HepG2 (cell line): Measurements from ENCODE around the gene ZDHHC16. TPM values are rescaled to one million over a fixed set of nuclear protein-coding genes. Genes with fewer than 3 reads are reported as not detected.

Experiments used
- ATAC-seq: fragments of 200-7000 bp; cut with Tn5 transposase; 3 replicates; pipeline ENCODE4 v1.9.1; 2020; ENCODE audit warnings: mild to moderate bottlenecking, moderate library complexity
- BruUV-seq: library from RNA; stranded (reverse); fragments of 400-500 nt; replicated peaks from 2 replicates; lab custom pipeline; 2021; lab: Mats Ljungman, UMichigan
- CTCF ChIA-PET: fragments of 300-600 bp; formaldehyde crosslinking; extraction: SDS; loops from one replicate; lab custom pipeline; 2021; ENCODE audit warnings: low total read pairs, inconsistent platforms, low intra/inter-chr PET ratio; lab: Yijun Ruan, JAX
- POLR2A ChIA-PET: fragments of 350-600 bp; sonication (Branson Sonifier 250); formaldehyde crosslinking; loops from one replicate; lab custom pipeline; 2020; ENCODE audit warnings: antibody characterized with exemption, inconsistent platforms; lab: Yijun Ruan, JAX
- DNase-seq: peaks from one replicate; pipeline ENCODE4 v3.0.0-alpha.2; 2015; ENCODE audit warnings: low spot score
- FAIRE-seq: peaks from 3 replicates; lab custom pipeline; 2011; peaks lifted over from hg19 to GRCh38; lab: Jason Lieb, UNC
- H2AFZ ChIP-seq: one replicate; pipeline ENCODE4 v1.6.1; 2011; ENCODE audit warnings: low read length, inconsistent platforms
- H3K27ac ChIP-seq: fragments of 300-600 bp; 3 replicates; pipeline ENCODE4 v1.8.0; 2011; ENCODE audit warnings: mixed run types, mild to moderate bottlenecking, mixed read lengths, low read length, inconsistent platforms; ENCODE audit not compliant: insufficient read depth; ENCODE audit errors: extremely low read length
- H3K27me3 ChIP-seq, 2 experiments: fragments of 200-600 bp in 1 of 2; 2 replicates in 1 of 2; 3 replicates in 1 of 2; pipeline versions ENCODE4 v1.6.0 to v1.8.0; 2011; ENCODE audit warnings: low read length in 2 of 2, mild to moderate bottlenecking in 2 of 2, moderate library complexity in 2 of 2, inconsistent platforms in 1 of 2; ENCODE audit not compliant: insufficient read depth in 2 of 2, control insufficient read depth in 1 of 2
- H3K36me3 ChIP-seq, 2 experiments: fragments of 200-600 bp in 1 of 2; replicated peaks in 1 of 2; 2 replicates in 1 of 2; 3 replicates in 1 of 2; pipeline versions ENCODE4 v1.5.1 to v1.8.0; 2011; ENCODE audit warnings: low read length in 2 of 2, inconsistent platforms in 1 of 2; ENCODE audit not compliant: insufficient read depth in 2 of 2, control insufficient read depth in 1 of 2
- H3K4me1 ChIP-seq: 2 replicates; pipeline ENCODE4 v1.5.1; 2012; ENCODE audit warnings: low read length, inconsistent platforms; ENCODE audit not compliant: insufficient read depth
- H3K4me2 ChIP-seq: 2 replicates; pipeline ENCODE4 v1.6.0; 2011; ENCODE audit warnings: low read depth, low read length, inconsistent platforms
- H3K4me3 ChIP-seq, 3 experiments: fragments of 200-600 bp in 1 of 3; sonication (generic), shearing (Covaris generic) in 1 of 3; replicated peaks in 1 of 3; 2 replicates each; pipeline ENCODE4 v1.5.1; 2011 to 2016; ENCODE audit warnings: low read length in 3 of 3, inconsistent platforms in 2 of 3, low read depth in 2 of 3, mild to moderate bottlenecking in 2 of 3, control low read depth in 1 of 3, mixed read lengths in 1 of 3; ENCODE audit not compliant: insufficient read depth in 1 of 3
- H3K79me2 ChIP-seq: one replicate; pipeline ENCODE4 v1.6.1; 2011; ENCODE audit warnings: low read length, inconsistent platforms; ENCODE audit not compliant: insufficient read depth
- H3K9ac ChIP-seq: 2 replicates; pipeline ENCODE4 v1.6.0; 2011; ENCODE audit warnings: mild to moderate bottlenecking, low read depth, low read length, inconsistent platforms; ENCODE audit not compliant: insufficient read depth
- H3K9me3 ChIP-seq: 2 replicates; pipeline ENCODE4 v1.5.1; 2012; ENCODE audit warnings: mild to moderate bottlenecking, low read length
- H4K20me1 ChIP-seq: 2 replicates; pipeline ENCODE4 v1.6.0; 2011; ENCODE audit warnings: inconsistent platforms, mild to moderate bottlenecking, low read length, moderate library complexity; ENCODE audit not compliant: insufficient read depth
- ARNTL ChIP-seq: sonication (generic); formaldehyde crosslinking; IDR thresholded peaks from 2 replicates; pipeline ENCODE4 v1.4.0; 2020; ENCODE audit warnings: mild to moderate bottlenecking, missing genetic modification reagents
- MIER3 ChIP-seq: IDR thresholded peaks from 2 replicates; pipeline ENCODE4 v1.6.1; 2016; ENCODE audit warnings: missing compliant biosample characterization, borderline replicate concordance
- PTBP1 ChIP-seq: fragments of 200-400 bp; formaldehyde crosslinking; IDR thresholded peaks from 2 replicates; pipeline ENCODE4 v1.6.1; 2018; ENCODE audit warnings: low read length, low read depth; ENCODE audit not compliant: poor library complexity, severe bottlenecking
- TAF15 ChIP-seq: fragments of 200-400 bp; formaldehyde crosslinking; IDR thresholded peaks from one replicate; pipeline ENCODE4 v1.6.1; 2018; ENCODE audit warnings: mild to moderate bottlenecking, low read depth, low read length; ENCODE audit not compliant: poor library complexity, severe bottlenecking
- ZMYM4 ChIP-seq: sonication (generic); formaldehyde crosslinking; IDR thresholded peaks from 2 replicates; pipeline ENCODE4 v1.8.1; 2023; ENCODE audit warnings: mild to moderate bottlenecking, missing genetic modification reagents
- ZNF652 ChIP-seq: IDR thresholded peaks from 2 replicates; pipeline ENCODE4 v1.6.1; 2016; ENCODE audit warnings: low read depth, borderline replicate concordance
- WGBS: methylation state at CpG from one replicate; pipeline ENCODE4 v1.1.6; 2017; ENCODE audit warnings: low lambda C conversion rate; 5-methylcytosine and 5-hydroxymethylcytosine counted together
- in situ Hi-C: cut with HindIII; loops from 2 replicates; pipeline ENCODE4 v1.10.0; 2017; ENCODE audit warnings: low pct_unique_long_range_greater_than_20kb; ENCODE audit not compliant: extremely low pct_ligation_motif_present
- intact Hi-C: fragments of 100-400 bp; cut with micrococcal nuclease; formaldehyde crosslinking; loops from one replicate; pipeline ENCODE4 v1.10.0; 2022; ENCODE audit not compliant: unreplicated experiment
- polyA plus RNA-seq, 8 experiments: library from polyadenylated mRNA; depleted of rRNA in 3 of 8; stranded (reverse) in 7 of 8; unstranded in 1 of 8; fragments of >200 nt; fragmentation: Illumina TruSeq in 4 of 8; extraction: Trizol in 4 of 8; gene quantifications; 2 replicates each; pipeline versions ENCODE4 v1.2.1 to v1.2.3, GENCODE V29; 2011 to 2016; ENCODE audit warnings: low read depth in 4 of 8, missing spikeins in 1 of 8, mixed read lengths in 1 of 8; ENCODE audit not compliant: insufficient read depth in 1 of 8
- total RNA-seq, 5 experiments: library from RNA; depleted of rRNA; stranded (reverse); fragments of >200 nt; fragmentation: Illumina TruSeq; extraction: Trizol; gene quantifications; 2 replicates each; pipeline ENCODE4 v1.2.3, GENCODE V29; 2016; ENCODE audit warnings: low read depth in 1 of 5
- TF ChIP-seq, protein P1 (sequence below): sonication (generic); formaldehyde crosslinking; IDR thresholded peaks from 2 replicates; pipeline ENCODE4 v1.8.1; 2023; ENCODE audit warnings: missing genetic modification reagents, mild to moderate bottlenecking, borderline replicate concordance
- TF ChIP-seq, protein P2 (sequence below): sonication (generic); formaldehyde crosslinking; IDR thresholded peaks from 2 replicates; pipeline ENCODE4 v1.5.0; 2020; ENCODE audit warnings: mild to moderate bottlenecking, missing genetic modification reagents
- TF ChIP-seq, protein P3 (sequence below): sonication (generic); formaldehyde crosslinking; IDR thresholded peaks from 2 replicates; pipeline ENCODE4 v1.4.0; 2020; ENCODE audit warnings: missing genetic modification reagents
- TF ChIP-seq, protein P4 (sequence below): sonication (generic); formaldehyde crosslinking; IDR thresholded peaks from 2 replicates; pipeline ENCODE4 v1.9.0; 2022; ENCODE audit warnings: missing genetic modification reagents, mild to moderate bottlenecking, borderline replicate concordance
- TF ChIP-seq, protein P5 (sequence below): sonication (generic); formaldehyde crosslinking; IDR thresholded peaks from 2 replicates; pipeline ENCODE4 v1.4.0; 2020; ENCODE audit warnings: mild to moderate bottlenecking, low read depth, missing genetic modification reagents

Gene ZDHHC16
- total and polyA plus RNA-seq, 2 of the 13 experiments (the other 11 are each of a cell fraction or from before 2014, with no cell fraction given) = 40.8 to 41.8 TPM

DNA sequence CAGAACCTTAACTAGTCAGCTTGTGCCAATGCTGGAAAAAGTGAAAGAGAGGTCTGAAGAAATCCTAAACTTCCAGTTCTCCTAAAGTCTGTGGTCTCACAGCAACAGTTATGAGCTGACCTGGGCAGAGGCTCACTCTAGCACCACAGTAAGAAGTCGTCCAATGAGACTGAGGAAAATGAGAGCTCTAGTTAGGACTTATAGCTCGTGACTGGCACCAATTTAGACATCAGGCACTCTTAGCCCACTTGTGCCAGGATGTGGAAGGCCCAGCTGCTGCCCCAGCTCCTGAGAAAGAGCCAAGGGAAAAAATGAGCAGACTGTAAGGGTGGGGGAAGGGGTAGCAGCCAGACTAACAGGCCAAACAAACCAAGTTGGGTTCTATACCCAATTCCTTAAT is 44.6 kb downstream of the ZDHHC16 start:
- peaks cover 20% of the 10 kb centered on the region for H4K20me1 ChIP-seq
- CTCF ChIA-PET = no interaction called here

More for the DNA sequence above, 44.6 kb downstream of the ZDHHC16 start:
- TF ChIP-seq, protein P1, sequence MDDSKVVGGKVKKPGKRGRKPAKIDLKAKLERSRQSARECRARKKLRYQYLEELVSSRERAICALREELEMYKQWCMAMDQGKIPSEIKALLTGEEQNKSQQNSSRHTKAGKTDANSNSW (CRISPR knock-in tag) = no peak
- TF ChIP-seq PTBP1 = no peak
- TF ChIP-seq ARNTL (CRISPR knock-in tag) = no peak
- TF ChIP-seq, protein P2, sequence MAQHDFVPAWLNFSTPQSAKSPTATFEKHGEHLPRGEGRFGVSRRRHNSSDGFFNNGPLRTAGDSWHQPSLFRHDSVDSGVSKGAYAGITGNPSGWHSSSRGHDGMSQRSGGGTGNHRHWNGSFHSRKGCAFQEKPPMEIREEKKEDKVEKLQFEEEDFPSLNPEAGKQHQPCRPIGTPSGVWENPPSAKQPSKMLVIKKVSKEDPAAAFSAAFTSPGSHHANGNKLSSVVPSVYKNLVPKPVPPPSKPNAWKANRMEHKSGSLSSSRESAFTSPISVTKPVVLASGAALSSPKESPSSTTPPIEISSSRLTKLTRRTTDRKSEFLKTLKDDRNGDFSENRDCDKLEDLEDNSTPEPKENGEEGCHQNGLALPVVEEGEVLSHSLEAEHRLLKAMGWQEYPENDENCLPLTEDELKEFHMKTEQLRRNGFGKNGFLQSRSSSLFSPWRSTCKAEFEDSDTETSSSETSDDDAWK (CRISPR knock-in tag) = no peak
- TF ChIP-seq ZNF652 (CRISPR knock-in tag) = no peak
- TF ChIP-seq, protein P3, sequence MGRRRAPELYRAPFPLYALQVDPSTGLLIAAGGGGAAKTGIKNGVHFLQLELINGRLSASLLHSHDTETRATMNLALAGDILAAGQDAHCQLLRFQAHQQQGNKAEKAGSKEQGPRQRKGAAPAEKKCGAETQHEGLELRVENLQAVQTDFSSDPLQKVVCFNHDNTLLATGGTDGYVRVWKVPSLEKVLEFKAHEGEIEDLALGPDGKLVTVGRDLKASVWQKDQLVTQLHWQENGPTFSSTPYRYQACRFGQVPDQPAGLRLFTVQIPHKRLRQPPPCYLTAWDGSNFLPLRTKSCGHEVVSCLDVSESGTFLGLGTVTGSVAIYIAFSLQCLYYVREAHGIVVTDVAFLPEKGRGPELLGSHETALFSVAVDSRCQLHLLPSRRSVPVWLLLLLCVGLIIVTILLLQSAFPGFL = no peak
- no peak for TF ChIP-seq MIER3 (CRISPR knock-in tag)
- TF ChIP-seq ZMYM4 (CRISPR knock-in tag) = no peak
- no peak for TF ChIP-seq TAF15
- TF ChIP-seq, protein P4, sequence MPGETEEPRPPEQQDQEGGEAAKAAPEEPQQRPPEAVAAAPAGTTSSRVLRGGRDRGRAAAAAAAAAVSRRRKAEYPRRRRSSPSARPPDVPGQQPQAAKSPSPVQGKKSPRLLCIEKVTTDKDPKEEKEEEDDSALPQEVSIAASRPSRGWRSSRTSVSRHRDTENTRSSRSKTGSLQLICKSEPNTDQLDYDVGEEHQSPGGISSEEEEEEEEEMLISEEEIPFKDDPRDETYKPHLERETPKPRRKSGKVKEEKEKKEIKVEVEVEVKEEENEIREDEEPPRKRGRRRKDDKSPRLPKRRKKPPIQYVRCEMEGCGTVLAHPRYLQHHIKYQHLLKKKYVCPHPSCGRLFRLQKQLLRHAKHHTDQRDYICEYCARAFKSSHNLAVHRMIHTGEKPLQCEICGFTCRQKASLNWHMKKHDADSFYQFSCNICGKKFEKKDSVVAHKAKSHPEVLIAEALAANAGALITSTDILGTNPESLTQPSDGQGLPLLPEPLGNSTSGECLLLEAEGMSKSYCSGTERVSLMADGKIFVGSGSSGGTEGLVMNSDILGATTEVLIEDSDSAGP = no peak
- TF ChIP-seq, protein P5, sequence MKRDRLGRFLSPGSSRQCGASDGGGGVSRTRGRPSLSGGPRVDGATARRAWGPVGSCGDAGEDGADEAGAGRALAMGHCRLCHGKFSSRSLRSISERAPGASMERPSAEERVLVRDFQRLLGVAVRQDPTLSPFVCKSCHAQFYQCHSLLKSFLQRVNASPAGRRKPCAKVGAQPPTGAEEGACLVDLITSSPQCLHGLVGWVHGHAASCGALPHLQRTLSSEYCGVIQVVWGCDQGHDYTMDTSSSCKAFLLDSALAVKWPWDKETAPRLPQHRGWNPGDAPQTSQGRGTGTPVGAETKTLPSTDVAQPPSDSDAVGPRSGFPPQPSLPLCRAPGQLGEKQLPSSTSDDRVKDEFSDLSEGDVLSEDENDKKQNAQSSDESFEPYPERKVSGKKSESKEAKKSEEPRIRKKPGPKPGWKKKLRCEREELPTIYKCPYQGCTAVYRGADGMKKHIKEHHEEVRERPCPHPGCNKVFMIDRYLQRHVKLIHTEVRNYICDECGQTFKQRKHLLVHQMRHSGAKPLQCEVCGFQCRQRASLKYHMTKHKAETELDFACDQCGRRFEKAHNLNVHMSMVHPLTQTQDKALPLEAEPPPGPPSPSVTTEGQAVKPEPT = no peak
- TF ChIP-seq, all 625 proteins: peak for 0
- no peaks in the 10 kb centered on the region for H3K9me3 ChIP-seq
- intact Hi-C loops (no loop called here), in situ Hi-C loops (no loop called here)
- POLR2A ChIA-PET = no interaction called here
- FAIRE-seq (no peak), DNase-seq (no peak), ATAC-seq (no peak)
- H3K4me2 ChIP-seq = no peak overlapping the region
- H3K27me3 ChIP-seq = no peaks in the 10 kb centered on the region
- no peak overlapping the region for H2AFZ ChIP-seq
- H3K4me3 ChIP-seq = no peak overlapping the region
- no TSS peak for BruUV-seq
- H3K27ac ChIP-seq = no peak overlapping the region
- peaks cover 31% of the 10 kb centered on the region for H3K4me1 ChIP-seq
- WGBS = 96% methylated on average over 2 of the region's 2 CpGs
- peaks cover 88% of the 10 kb centered on the region for H3K79me2 ChIP-seq
- H3K36me3 ChIP-seq = peaks cover 6 to 22% of the 10 kb centered on the region in 2 experiments
- no peak overlapping the region for H3K9ac ChIP-seq
